Peyer's patch (tissue), 4 donors: Measurements from ENCODE around the gene EIF2AK2.

Experiments
- CTCF ChIP-seq, 6 experiments: fragments of 450-650 bp in 4 of 6; fragments of 200-600 bp in 2 of 6; sonication (generic) in 1 of 6; IDR thresholded peaks; one replicate each; pipeline ENCODE4 v1.5.1; 2017 to 2019; ENCODE audit warnings: antibody characterized with exemption in 6 of 6, mild to moderate bottlenecking in 3 of 6, moderate library complexity in 1 of 6
- POLR2A ChIP-seq, 2 donors: fragments of 450-650 bp; IDR thresholded peaks; one replicate each; pipeline ENCODE4 v1.5.1; 2017; ENCODE audit warnings: antibody characterized with exemption in 2 of 2, mild to moderate bottlenecking in 2 of 2, moderate library complexity in 2 of 2

GRCh38 chr2:37146062-37146461, 10.7 kb downstream of the EIF2AK2 start:
- no peak for TF ChIP-seq CTCF (IDR thresholded peaks at IDR 0.05)
- TF ChIP-seq POLR2A (IDR thresholded peaks at IDR 0.05), result no peak
